Thoracic aorta endothelial cell (primary cell): Measurements from ENCODE around the gene RBM34. TPM values are rescaled to one million over a fixed set of nuclear protein-coding genes. Genes with fewer than 3 reads are reported as not detected.

Source experiments
- small RNA-seq: library from RNA; depleted of rRNA; stranded (forward); fragments of <200 nt; gene quantifications from one replicate; pipeline ENCODE3, GENCODE V24; 2012
- total RNA-seq: library from RNA; depleted of rRNA; stranded (reverse); fragments of >200 nt; gene quantifications from 2 replicates; pipeline ENCODE4 v1.2.3, GENCODE V29; 2012

Gene RBM34
- 68.9 and 73.3 TPM in 2 replicates for total RNA-seq

GRCh38 chr1:235160957-235161684 lies at the start of gene RBM34:
TSS of gene RBM34 (minus strand) at chr1:235161250. CDS start at chr1:235161226, 24 bp downstream.

DNA sequence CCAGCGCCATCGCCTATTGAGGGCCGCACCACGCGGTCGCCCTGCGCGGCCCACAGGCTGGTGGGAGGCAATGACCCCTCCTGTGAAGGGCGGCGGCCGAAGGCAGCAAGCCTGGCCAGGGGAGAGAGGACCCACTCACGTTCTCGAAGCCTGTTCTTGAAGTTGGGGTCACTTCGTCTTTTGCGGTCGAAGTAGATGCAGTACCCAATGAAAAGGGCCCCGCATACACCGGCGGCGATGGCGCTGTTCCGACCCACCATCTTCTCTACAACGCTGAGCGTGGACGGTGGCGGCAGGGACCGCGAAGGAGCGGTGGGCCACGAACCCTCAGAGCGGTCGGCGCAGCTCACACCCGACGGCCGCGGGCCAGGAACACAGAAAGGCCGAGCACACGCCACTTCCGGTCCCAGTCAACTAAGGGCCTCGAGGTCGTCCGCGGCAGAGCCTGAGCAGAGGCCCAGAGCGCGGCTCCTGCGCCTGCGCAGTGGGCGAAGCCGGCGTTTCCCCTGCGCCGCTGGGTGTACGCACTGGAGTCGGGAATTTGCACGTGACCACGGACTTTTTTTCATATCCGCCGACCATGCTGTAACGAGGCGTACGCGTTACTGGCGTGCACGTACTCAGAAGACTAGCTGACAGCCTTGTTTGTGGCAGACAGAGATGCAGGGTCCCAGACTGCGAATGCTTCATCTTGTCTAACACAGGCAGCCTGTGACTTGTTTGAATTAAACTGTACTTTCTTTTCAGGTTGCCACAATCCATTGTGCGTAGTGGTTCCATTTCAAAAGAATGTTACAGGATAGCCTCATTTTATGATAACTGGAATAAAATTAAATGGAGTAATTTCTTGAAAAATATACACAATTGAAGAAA lies 32.4 kb downstream of the RBM34 start, which contains the start of gene TOMM20:
Gene TOMM20, minus strand, starts transcription at position 382 of the 873 bp plus-strand sequence. Its CDS starts 122 bp downstream, at position 260.

Small RNA genes within 50 kb of the gene (small RNA-seq; reads per million reads assigned to genes)
- gene AL732292.1 (not detected), gene MIR4753 (0.28 reads per million), gene SNORA14B (148 reads per million, percentile 99 among the genes with 10 or more reads in this experiment)

Other genes with a start within 250 kb of the RBM34 start
- 120 and 133 TPM in 2 replicates for gene TOMM20, start 32.4 kb downstream of the RBM34 start, total RNA-seq
- gene ARID4B, start 166.9 kb upstream of the RBM34 start, total RNA-seq = 45.7 and 49.6 TPM in 2 replicates
- 27.6 and 32.0 TPM in 2 replicates for gene GGPS1, start 167.3 kb upstream of the RBM34 start, total RNA-seq
- gene TBCE, start 206.2 kb upstream of the RBM34 start, total RNA-seq = 29.3 and 34.5 TPM in 2 replicates